ENCODE measurements around the gene SARDH. TPM values are rescaled to one million over a fixed set of nuclear protein-coding genes. Genes with fewer than 3 reads are reported as not detected.

The SARDH gene
- total and polyA plus RNA-seq, 2 of the 13 experiments (the other 11 are each of a cell fraction or from before 2014, with no cell fraction given) = 11.6 to 34.9 TPM

DNA sequence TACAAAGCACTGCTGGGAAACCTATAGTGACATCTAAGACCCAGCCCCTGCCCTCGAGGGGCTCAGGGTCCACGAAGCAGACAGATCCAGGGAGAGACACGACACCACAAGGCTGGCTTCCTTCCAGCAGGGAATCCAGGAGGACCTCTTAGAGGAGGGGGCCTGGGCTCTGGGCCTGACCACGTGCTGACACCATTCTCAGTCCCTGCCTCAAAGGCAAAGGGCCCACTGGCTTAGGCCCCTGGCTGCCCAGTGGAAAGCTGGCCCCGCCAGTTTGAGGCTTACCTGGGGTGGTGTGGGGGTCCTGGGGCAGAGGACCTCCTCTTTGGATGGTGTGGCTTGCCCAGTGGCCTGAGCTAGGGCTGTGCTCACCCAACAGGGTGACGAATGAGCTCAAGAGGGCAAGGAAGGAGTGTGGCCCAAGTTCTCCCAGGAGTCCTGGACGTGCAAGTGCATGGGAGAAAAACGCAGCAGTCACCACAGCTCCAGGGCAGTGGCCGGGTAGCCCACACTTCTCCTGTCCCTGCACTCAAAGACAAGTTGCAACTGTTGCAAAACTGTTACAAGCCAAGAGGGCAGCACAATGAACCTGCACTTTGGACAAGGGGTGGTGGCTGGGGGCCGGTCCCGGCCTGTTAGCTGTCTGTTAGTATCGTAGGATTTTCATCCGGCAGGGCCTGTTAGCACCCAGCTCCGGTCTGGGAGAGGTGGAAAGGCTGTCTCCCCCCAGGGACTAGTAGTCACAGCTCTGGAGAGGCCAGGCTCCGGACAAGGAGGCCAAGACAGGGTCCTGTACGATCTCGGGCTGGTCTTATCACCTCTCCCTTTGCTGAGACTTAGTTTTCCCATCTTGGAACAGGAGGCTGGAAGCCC lies 1.5 kb upstream of the SARDH start (continued):
- TF ChIP-seq HMGA1 (CRISPR knock-in tag; conservative IDR thresholded peaks at IDR 0.05) (no peak), ZBTB7B (CRISPR knock-in tag; IDR thresholded peaks at IDR 0.05) (peak; percentile 94; the same call in 1 of the 2 replicates), YEATS4 (CRISPR knock-in tag; IDR thresholded peaks at IDR 0.05; ENCODE audit: borderline replicate concordance) (no peak; the same call in 1 of the 2 replicates), GLI4 (CRISPR knock-in tag; IDR thresholded peaks at IDR 0.05; ENCODE audit: borderline replicate concordance) (no peak; the same call in 1 of the 2 replicates), FLYWCH1 (CRISPR knock-in tag; IDR thresholded peaks at IDR 0.05) (no peak), ZNF562 (CRISPR knock-in tag; IDR thresholded peaks at IDR 0.05; ENCODE audit: borderline replicate concordance) (no peak), ZNF432 (CRISPR knock-in tag; IDR thresholded peaks at IDR 0.05; ENCODE audit: borderline replicate concordance) (no peak), MTA3 (CRISPR knock-in tag; IDR thresholded peaks at IDR 0.05) (no peak), TBL1XR1 (IDR thresholded peaks at IDR 0.05; ENCODE audit: borderline replicate concordance, low read length, partially characterized antibody) (peak; percentile 11), ZNF549 (CRISPR knock-in tag; IDR thresholded peaks at IDR 0.05) (no peak), MBNL3 (CRISPR knock-in tag; conservative IDR thresholded peaks at IDR 0.05) (no peak), ZSCAN22 (CRISPR knock-in tag; IDR thresholded peaks at IDR 0.05) (no peak), ZNF607 (CRISPR knock-in tag; IDR thresholded peaks at IDR 0.05; ENCODE audit: borderline replicate concordance) (peak; percentile 88), ETV6 (CRISPR knock-in tag; conservative IDR thresholded peaks at IDR 0.05) (no peak), NKX3-1 (CRISPR knock-in tag; IDR thresholded peaks at IDR 0.05) (no peak), ZNF724P (CRISPR knock-in tag; IDR thresholded peaks at IDR 0.05; ENCODE audit: borderline replicate concordance) (peak; percentile 65; the same call in 1 of the 2 replicates), BCL6 (CRISPR knock-in tag; IDR thresholded peaks at IDR 0.05) (peak; percentile 85)
- TF ChIP-seq, protein P1, sequence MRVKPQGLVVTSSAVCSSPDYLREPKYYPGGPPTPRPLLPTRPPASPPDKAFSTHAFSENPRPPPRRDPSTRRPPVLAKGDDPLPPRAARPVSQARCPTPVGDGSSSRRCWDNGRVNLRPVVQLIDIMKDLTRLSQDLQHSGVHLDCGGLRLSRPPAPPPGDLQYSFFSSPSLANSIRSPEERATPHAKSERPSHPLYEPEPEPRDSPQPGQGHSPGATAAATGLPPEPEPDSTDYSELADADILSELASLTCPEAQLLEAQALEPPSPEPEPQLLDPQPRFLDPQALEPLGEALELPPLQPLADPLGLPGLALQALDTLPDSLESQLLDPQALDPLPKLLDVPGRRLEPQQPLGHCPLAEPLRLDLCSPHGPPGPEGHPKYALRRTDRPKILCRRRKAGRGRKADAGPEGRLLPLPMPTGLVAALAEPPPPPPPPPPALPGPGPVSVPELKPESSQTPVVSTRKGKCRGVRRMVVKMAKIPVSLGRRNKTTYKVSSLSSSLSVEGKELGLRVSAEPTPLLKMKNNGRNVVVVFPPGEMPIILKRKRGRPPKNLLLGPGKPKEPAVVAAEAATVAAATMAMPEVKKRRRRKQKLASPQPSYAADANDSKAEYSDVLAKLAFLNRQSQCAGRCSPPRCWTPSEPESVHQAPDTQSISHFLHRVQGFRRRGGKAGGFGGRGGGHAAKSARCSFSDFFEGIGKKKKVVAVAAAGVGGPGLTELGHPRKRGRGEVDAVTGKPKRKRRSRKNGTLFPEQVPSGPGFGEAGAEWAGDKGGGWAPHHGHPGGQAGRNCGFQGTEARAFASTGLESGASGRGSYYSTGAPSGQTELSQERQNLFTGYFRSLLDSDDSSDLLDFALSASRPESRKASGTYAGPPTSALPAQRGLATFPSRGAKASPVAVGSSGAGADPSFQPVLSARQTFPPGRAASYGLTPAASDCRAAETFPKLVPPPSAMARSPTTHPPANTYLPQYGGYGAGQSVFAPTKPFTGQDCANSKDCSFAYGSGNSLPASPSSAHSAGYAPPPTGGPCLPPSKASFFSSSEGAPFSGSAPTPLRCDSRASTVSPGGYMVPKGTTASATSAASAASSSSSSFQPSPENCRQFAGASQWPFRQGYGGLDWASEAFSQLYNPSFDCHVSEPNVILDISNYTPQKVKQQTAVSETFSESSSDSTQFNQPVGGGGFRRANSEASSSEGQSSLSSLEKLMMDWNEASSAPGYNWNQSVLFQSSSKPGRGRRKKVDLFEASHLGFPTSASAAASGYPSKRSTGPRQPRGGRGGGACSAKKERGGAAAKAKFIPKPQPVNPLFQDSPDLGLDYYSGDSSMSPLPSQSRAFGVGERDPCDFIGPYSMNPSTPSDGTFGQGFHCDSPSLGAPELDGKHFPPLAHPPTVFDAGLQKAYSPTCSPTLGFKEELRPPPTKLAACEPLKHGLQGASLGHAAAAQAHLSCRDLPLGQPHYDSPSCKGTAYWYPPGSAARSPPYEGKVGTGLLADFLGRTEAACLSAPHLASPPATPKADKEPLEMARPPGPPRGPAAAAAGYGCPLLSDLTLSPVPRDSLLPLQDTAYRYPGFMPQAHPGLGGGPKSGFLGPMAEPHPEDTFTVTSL (CRISPR knock-in tag; IDR thresholded peaks at IDR 0.05; ENCODE audit: borderline replicate concordance) = 0 out of 2 replicates have a peak, but pooled peaks have one; percentile 68
- TF ChIP-seq, protein P2, sequence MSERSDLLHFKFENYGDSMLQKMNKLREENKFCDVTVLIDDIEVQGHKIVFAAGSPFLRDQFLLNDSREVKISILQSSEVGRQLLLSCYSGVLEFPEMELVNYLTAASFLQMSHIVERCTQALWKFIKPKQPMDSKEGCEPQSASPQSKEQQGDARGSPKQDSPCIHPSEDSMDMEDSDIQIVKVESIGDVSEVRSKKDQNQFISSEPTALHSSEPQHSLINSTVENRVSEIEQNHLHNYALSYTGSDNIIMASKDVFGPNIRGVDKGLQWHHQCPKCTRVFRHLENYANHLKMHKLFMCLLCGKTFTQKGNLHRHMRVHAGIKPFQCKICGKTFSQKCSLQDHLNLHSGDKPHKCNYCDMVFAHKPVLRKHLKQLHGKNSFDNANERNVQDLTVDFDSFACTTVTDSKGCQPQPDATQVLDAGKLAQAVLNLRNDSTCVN (CRISPR knock-in tag; IDR thresholded peaks at IDR 0.05; ENCODE audit: borderline replicate concordance) = no peak
